Measurements from ENCODE around the gene CRADD. TPM values are rescaled to one million over a fixed set of nuclear protein-coding genes. Genes with fewer than 3 reads are reported as not detected.

CRADD gene
- total RNA-seq, 2 experiments from 2014 or later, result 5.8 to 9.2 TPM

GRCh38 chr12:93745286-93745685 lies 68.1 kb downstream of the CRADD start:
- H3K4me1 Mint-ChIP-seq (ENCODE audit: low read depth), result peaks cover 44% of the 10 kb centered on the region
- no peaks in the 10 kb centered on the region for H3K9me3 ChIP-seq (ENCODE audit: control insufficient read depth in 1 of 2, insufficient read depth in 1 of 2, low read length in 2 of 2)
- H3K36me3 Mint-ChIP-seq (ENCODE audit: low read depth), result no peaks in the 10 kb centered on the region
- H3K27me3 Mint-ChIP-seq, result no peaks in the 10 kb centered on the region
- ChIA-PET POLR2A (no interaction called here), CTCF (no interaction called here)
- intact Hi-C loops (cut with DNase I, micrococcal nuclease), result no loop called here
- no peak for ATAC-seq (ENCODE audit: poor library complexity)
- TF ChIP-seq, protein P1, sequence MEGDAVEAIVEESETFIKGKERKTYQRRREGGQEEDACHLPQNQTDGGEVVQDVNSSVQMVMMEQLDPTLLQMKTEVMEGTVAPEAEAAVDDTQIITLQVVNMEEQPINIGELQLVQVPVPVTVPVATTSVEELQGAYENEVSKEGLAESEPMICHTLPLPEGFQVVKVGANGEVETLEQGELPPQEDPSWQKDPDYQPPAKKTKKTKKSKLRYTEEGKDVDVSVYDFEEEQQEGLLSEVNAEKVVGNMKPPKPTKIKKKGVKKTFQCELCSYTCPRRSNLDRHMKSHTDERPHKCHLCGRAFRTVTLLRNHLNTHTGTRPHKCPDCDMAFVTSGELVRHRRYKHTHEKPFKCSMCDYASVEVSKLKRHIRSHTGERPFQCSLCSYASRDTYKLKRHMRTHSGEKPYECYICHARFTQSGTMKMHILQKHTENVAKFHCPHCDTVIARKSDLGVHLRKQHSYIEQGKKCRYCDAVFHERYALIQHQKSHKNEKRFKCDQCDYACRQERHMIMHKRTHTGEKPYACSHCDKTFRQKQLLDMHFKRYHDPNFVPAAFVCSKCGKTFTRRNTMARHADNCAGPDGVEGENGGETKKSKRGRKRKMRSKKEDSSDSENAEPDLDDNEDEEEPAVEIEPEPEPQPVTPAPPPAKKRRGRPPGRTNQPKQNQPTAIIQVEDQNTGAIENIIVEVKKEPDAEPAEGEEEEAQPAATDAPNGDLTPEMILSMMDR (IDR thresholded peaks at IDR 0.05), result no peak
- H3K27ac Mint-ChIP-seq, result no peak overlapping the region
- H3K4me1 ChIP-seq (ENCODE audit: insufficient read depth, low read length), result peaks cover 13% of the 10 kb centered on the region
- H3K4me3 ChIP-seq (ENCODE audit: low read length), result no peak overlapping the region
- H3K27ac ChIP-seq (ENCODE audit: low read depth in 1 of 2, low read length in 2 of 2), result no peak overlapping the region
- no peaks in the 10 kb centered on the region for H3K27me3 ChIP-seq (ENCODE audit: control insufficient read depth in 1 of 2, insufficient read depth in 2 of 2, low read length in 2 of 2)
- H3K36me3 ChIP-seq (ENCODE audit: insufficient read depth, low read length), result no peaks in the 10 kb centered on the region
- DNase-seq, result no peak
- no peaks in the 10 kb centered on the region for H3K9me3 Mint-ChIP-seq
- no peak overlapping the region for H3K4me3 Mint-ChIP-seq

GRCh38 chr12:93746572-93747168 lies 69.5 kb downstream of the CRADD start:
- intact Hi-C loops (cut with DNase I, micrococcal nuclease), result no loop called here
- H3K27ac Mint-ChIP-seq, result no peak overlapping the region
- no peak overlapping the region for H3K4me3 Mint-ChIP-seq
- H3K36me3 Mint-ChIP-seq (ENCODE audit: low read depth), result no peaks in the 10 kb centered on the region
- POLR2A ChIA-PET, result no interaction called here
- no peak for DNase-seq
- H3K27ac ChIP-seq (ENCODE audit: low read depth in 1 of 2, low read length in 2 of 2), result no peak overlapping the region
- H3K27me3 ChIP-seq (ENCODE audit: control insufficient read depth in 1 of 2, insufficient read depth in 2 of 2, low read length in 2 of 2), result no peaks in the 10 kb centered on the region
- no peak for ATAC-seq (ENCODE audit: poor library complexity)
- H3K4me1 ChIP-seq (ENCODE audit: insufficient read depth, low read length), result peaks cover 11% of the 10 kb centered on the region
- H3K27me3 Mint-ChIP-seq, result no peaks in the 10 kb centered on the region
- H3K36me3 ChIP-seq (ENCODE audit: insufficient read depth, low read length), result no peaks in the 10 kb centered on the region
- no peaks in the 10 kb centered on the region for H3K9me3 Mint-ChIP-seq
- TF ChIP-seq, protein P1 (IDR thresholded peaks at IDR 0.05), result no peak
- no peak overlapping the region for H3K4me3 ChIP-seq (ENCODE audit: low read length)
- H3K9me3 ChIP-seq (ENCODE audit: control insufficient read depth in 1 of 2, insufficient read depth in 1 of 2, low read length in 2 of 2), result no peaks in the 10 kb centered on the region
- CTCF ChIA-PET, result no interaction called here
- peaks cover 42% of the 10 kb centered on the region for H3K4me1 Mint-ChIP-seq (ENCODE audit: low read depth)

DNA sequence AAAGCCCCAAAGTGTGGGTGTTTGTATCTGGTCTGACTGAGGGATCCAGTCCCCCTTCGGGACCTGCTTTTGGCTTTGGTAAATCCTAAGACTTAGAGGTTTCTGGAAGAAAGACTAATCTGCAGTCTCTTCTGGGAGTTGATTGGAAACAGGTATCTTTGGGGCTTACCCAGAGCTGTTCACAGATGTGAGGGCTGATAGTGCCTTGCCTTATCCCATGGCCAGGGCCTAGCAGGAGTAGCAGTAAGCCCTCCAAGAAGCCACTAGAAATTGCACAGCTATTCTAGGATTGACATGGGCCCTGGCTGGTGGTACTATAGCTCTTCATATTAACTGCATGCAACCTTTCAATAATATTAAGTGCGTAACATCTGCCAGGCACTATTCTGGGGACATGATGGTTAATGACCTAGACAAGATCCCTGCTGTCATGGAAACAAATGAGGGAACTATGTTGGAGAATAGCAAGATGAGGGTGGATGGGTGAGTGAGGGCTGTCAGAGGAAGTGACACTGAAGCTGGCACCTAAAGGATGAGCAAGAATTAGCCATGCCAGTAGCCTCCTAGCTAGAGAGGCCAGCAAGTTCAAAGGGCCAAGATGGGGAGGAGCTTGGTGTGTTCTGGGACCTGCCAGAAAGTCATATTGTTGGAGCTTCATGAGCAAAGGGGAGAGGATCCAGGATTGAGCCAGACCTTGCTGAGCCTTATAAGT lies 71.7 kb downstream of the CRADD start:
- ATAC-seq (ENCODE audit: poor library complexity) (no peak), DNase-seq (no peak)
- no peaks in the 10 kb centered on the region for H3K36me3 ChIP-seq (ENCODE audit: insufficient read depth, low read length)
- H3K4me1 ChIP-seq (ENCODE audit: insufficient read depth, low read length), result peaks cover 3% of the 10 kb centered on the region
- POLR2A ChIA-PET, result no interaction called here
- Mint-ChIP-seq H3K36me3 (ENCODE audit: low read depth) (peaks cover 16% of the 10 kb centered on the region), H3K4me1 (ENCODE audit: low read depth) (peaks cover 30% of the 10 kb centered on the region), H3K4me3 (no peak overlapping the region), H3K27ac (no peak overlapping the region), H3K27me3 (no peaks in the 10 kb centered on the region), H3K9me3 (peaks cover 9% of the 10 kb centered on the region)
- no peak overlapping the region for H3K4me3 ChIP-seq (ENCODE audit: low read length)
- no peaks in the 10 kb centered on the region for H3K27me3 ChIP-seq (ENCODE audit: control insufficient read depth in 1 of 2, insufficient read depth in 2 of 2, low read length in 2 of 2)
- H3K9me3 ChIP-seq (ENCODE audit: control insufficient read depth in 1 of 2, insufficient read depth in 1 of 2, low read length in 2 of 2), result peaks cover 3 to 6% of the 10 kb centered on the region in 2 experiments
- CTCF ChIA-PET, result no interaction called here
- intact Hi-C loops (cut with DNase I, micrococcal nuclease), result no loop called here
- TF ChIP-seq, protein P1 (IDR thresholded peaks at IDR 0.05), result no peak
- H3K27ac ChIP-seq (ENCODE audit: low read depth in 1 of 2, low read length in 2 of 2), result no peak overlapping the region

All from CD4-positive, alpha-beta T cell (primary cell).